Erythroblast (primary cell): Measurements from ENCODE around the gene CHRNA5.

ENCODE experiments used
- GATA1 ChIP-seq: IDR thresholded peaks from 2 replicates; pipeline ENCODE4 v1.6.1; 2011; ENCODE audit warnings: low read depth, mild to moderate bottlenecking, control low read depth, low read length, moderate library complexity
- POLR2A ChIP-seq: IDR thresholded peaks from 2 replicates; pipeline ENCODE4 v1.6.1; 2011; ENCODE audit warnings: mild to moderate bottlenecking, low read length

GRCh38 chr15:78541744-78542034, 23.6 kb upstream of the CHRNA5 start:
- TF ChIP-seq POLR2A, result no peak
- TF ChIP-seq GATA1, result no peak
